NK-92 (cell line): ENCODE measurements around the gene ACP7.
"Not testable (repeated sequence)": the region's sequence is repeated elsewhere in the genome, so short reads cannot be mapped to it uniquely, and the experiment has no call there.

ENCODE experiments used
- DNase-seq: peaks from one replicate; lab custom pipeline; 2025; ENCODE audit not compliant: unreplicated experiment; lab: John Stamatoyannopoulos, UW

The ACP7 gene

GRCh38 chr19:39130337-39131254 lies 46.4 kb downstream of the ACP7 start:
- no peak for DNase-seq

- DNase-seq = no peak
Measured at GRCh38 chr19:39131255-39131755, 47.1 kb downstream of the ACP7 start.

GRCh38 chr19:39132344-39132969 lies 48.3 kb downstream of the ACP7 start:
- no peak for DNase-seq

- DNase-seq = no peak
Measured at GRCh38 chr19:39133431-39134270, 49.5 kb downstream of the ACP7 start.

GRCh38 chr19:39135701-39136100 lies 51.5 kb downstream of the ACP7 start:
- DNase-seq = no peak

GRCh38 chr19:39136225-39136940 lies 52.2 kb downstream of the ACP7 start:
- no peak for DNase-seq

GRCh38 chr19:39137131-39137530 lies 53.0 kb downstream of the ACP7 start:
- DNase-seq = no peak

- DNase-seq = no peak
Measured at GRCh38 chr19:39138221-39139211, 54.3 kb downstream of the ACP7 start.

GRCh38 chr19:39139305-39139874 lies 55.2 kb downstream of the ACP7 start:
- no peak for DNase-seq

- no peak for DNase-seq
Measured at GRCh38 chr19:39139971-39140453, 55.8 kb downstream of the ACP7 start.

GRCh38 chr19:39140594-39140993 lies 56.4 kb downstream of the ACP7 start:
- DNase-seq = no peak

GRCh38 chr19:39141929-39142328 lies 57.8 kb downstream of the ACP7 start:
- DNase-seq = no peak

GRCh38 chr19:39142630-39143029 lies 58.5 kb downstream of the ACP7 start:
- no peak for DNase-seq

GRCh38 chr19:39143757-39144289 lies 59.7 kb downstream of the ACP7 start:
- DNase-seq = not testable (repeated sequence)

GRCh38 chr19:39144290-39145071 lies 60.3 kb downstream of the ACP7 start:
- no peak for DNase-seq

GRCh38 chr19:39145180-39145953 lies 61.2 kb downstream of the ACP7 start:
- no peak for DNase-seq

- no peak for DNase-seq
Measured at GRCh38 chr19:39146091-39146490, 61.9 kb downstream of the ACP7 start.
